ENCODE measurements around the gene TNF.
A peak's percentile ranks its signal among the peaks of the same experiment; 100 is the strongest.

Gene TNF

GRCh38 chr6:31620586-31621319, 45.4 kb downstream of the TNF start, which contains the start of gene PRRC2A:
TSS of gene PRRC2A (plus strand) at chr6:31620715. CDS start at chr6:31622790, 2,075 bp downstream.
- CTCF ChIA-PET: interaction anchor here (1.1 kb wide), 1 partner anchor 22 kb away, joined by 3 read pairs; no protein-coding TSS in a partner anchor
- TF ChIP-seq NFRKB (IDR thresholded peaks at IDR 0.05): peak; percentile 91
- TF ChIP-seq FOXA1 (IDR thresholded peaks at IDR 0.05): no peak
- TF ChIP-seq SUZ12 (IDR thresholded peaks at IDR 0.05): no peak
- no peak for TF ChIP-seq FOXM1 (IDR thresholded peaks at IDR 0.05; ENCODE audit: borderline replicate concordance)
- no peak for TF ChIP-seq SP1 (IDR thresholded peaks at IDR 0.05)
- TF ChIP-seq BHLHE40 (IDR thresholded peaks at IDR 0.05; ENCODE audit: borderline replicate concordance): no peak
- no peak for TF ChIP-seq LEF1 (IDR thresholded peaks at IDR 0.05; ENCODE audit: borderline replicate concordance)
- no peak for TF ChIP-seq ARNT (IDR thresholded peaks at IDR 0.05)
- peak; percentile 74 for DNase-seq (ENCODE audit: extremely low spot score)
- POLR2A ChIA-PET: interaction anchor here (1.0 to 3.3 kb wide), 9 partner anchors 15 to 117 kb away, joined by 3 to 24 read pairs (median 8); partner anchors contain the start of genes ATP6V1G2, BAG6, C6orf47 and CSNK2B

- ChIA-PET CTCF (interaction anchor here (1.1 kb wide), 2 partner anchors 23 to 39 kb away, joined by 3 to 4 read pairs; partner anchors contain the start of gene C6orf47), POLR2A (interaction anchor here (1.2 to 3.3 kb wide), 10 partner anchors 15 to 116 kb away, joined by 3 to 24 read pairs (median 8); partner anchors contain the start of genes ATP6V1G2, BAG6, C6orf47 and CSNK2B)
- no peak for DNase-seq (ENCODE audit: extremely low spot score)
- TF ChIP-seq TARDBP (IDR thresholded peaks at IDR 0.05): no peak
- TF ChIP-seq ARNT (IDR thresholded peaks at IDR 0.05): no peak
- TF ChIP-seq CTBP1 (IDR thresholded peaks at IDR 0.05; ENCODE audit: borderline replicate concordance): no peak
- TF ChIP-seq PKNOX1 (IDR thresholded peaks at IDR 0.05): no peak
- no peak for TF ChIP-seq L3MBTL2 (conservative IDR thresholded peaks at IDR 0.05)
- no peak for TF ChIP-seq LEF1 (IDR thresholded peaks at IDR 0.05; ENCODE audit: borderline replicate concordance)
- no peak for TF ChIP-seq ZNF384 (IDR thresholded peaks at IDR 0.05)
- TF ChIP-seq ELF4 (IDR thresholded peaks at IDR 0.05): no peak
- no peak for TF ChIP-seq FOXM1 (IDR thresholded peaks at IDR 0.05; ENCODE audit: borderline replicate concordance)
- no peak for TF ChIP-seq BHLHE40 (IDR thresholded peaks at IDR 0.05; ENCODE audit: borderline replicate concordance)
- TF ChIP-seq HDGF (IDR thresholded peaks at IDR 0.05; ENCODE audit: borderline replicate concordance): no peak
- no peak for TF ChIP-seq NFRKB (IDR thresholded peaks at IDR 0.05)
- TF ChIP-seq SP1 (IDR thresholded peaks at IDR 0.05): no peak
- TF ChIP-seq SUZ12 (IDR thresholded peaks at IDR 0.05): no peak
- no peak for TF ChIP-seq FOXA1 (IDR thresholded peaks at IDR 0.05)
Observed at GRCh38 chr6:31621320-31621939, 46.1 kb downstream of the TNF start.

GRCh38 chr6:31621991-31622390, 46.6 kb downstream of the TNF start:
- ChIA-PET CTCF (interaction anchor here (1.1 kb wide), 2 partner anchors 24 to 39 kb away, joined by 3 to 4 read pairs; partner anchors contain the start of gene C6orf47), POLR2A (interaction anchor here (0.8 to 3.3 kb wide), 13 partner anchors 11 to 185 kb away, joined by 3 to 24 read pairs (median 6); partner anchors contain the start of genes ATP6V1G2, BAG6, C6orf47 and CSNK2B)
- TF ChIP-seq SUZ12 (IDR thresholded peaks at IDR 0.05): no peak
- no peak for TF ChIP-seq CTBP1 (IDR thresholded peaks at IDR 0.05; ENCODE audit: borderline replicate concordance)
- no peak for TF ChIP-seq FOXA1 (IDR thresholded peaks at IDR 0.05)
- TF ChIP-seq L3MBTL2 (conservative IDR thresholded peaks at IDR 0.05): no peak
- TF ChIP-seq NFRKB (IDR thresholded peaks at IDR 0.05): no peak
- TF ChIP-seq BHLHE40 (IDR thresholded peaks at IDR 0.05; ENCODE audit: borderline replicate concordance): no peak
- no peak for TF ChIP-seq SP1 (IDR thresholded peaks at IDR 0.05)
- no peak for DNase-seq (ENCODE audit: extremely low spot score)

- TF ChIP-seq FOXK2 (IDR thresholded peaks at IDR 0.05) (no peak), FOXM1 (IDR thresholded peaks at IDR 0.05; ENCODE audit: borderline replicate concordance) (no peak), BHLHE40 (IDR thresholded peaks at IDR 0.05; ENCODE audit: borderline replicate concordance) (no peak), HDGF (IDR thresholded peaks at IDR 0.05; ENCODE audit: borderline replicate concordance) (no peak)
- ChIA-PET CTCF (interaction anchor here (0.7 to 1.1 kb wide), 2 partner anchors 38 to 76 kb away, joined by 3 to 4 read pairs; partner anchors contain the start of genes ATP6V1G2 and C6orf47), POLR2A (interaction anchor here (0.8 to 3.3 kb wide), 10 partner anchors 10 to 184 kb away, joined by 3 to 24 read pairs (median 7); partner anchors contain the start of genes ATP6V1G2, BAG6, C6orf47 and DDX39B)
- DNase-seq (ENCODE audit: extremely low spot score): no peak
Observed at GRCh38 chr6:31622684-31623091, 47.3 kb downstream of the TNF start.

- ChIA-PET POLR2A (interaction anchor here (2.3 kb wide), 1 partner anchor 14 kb away, joined by 6 read pairs; no protein-coding TSS in a partner anchor), CTCF (no interaction called here)
- no peak for TF ChIP-seq FOXM1 (IDR thresholded peaks at IDR 0.05; ENCODE audit: borderline replicate concordance)
- TF ChIP-seq NFRKB (IDR thresholded peaks at IDR 0.05): no peak
- no peak for TF ChIP-seq BHLHE40 (IDR thresholded peaks at IDR 0.05; ENCODE audit: borderline replicate concordance)
- TF ChIP-seq LEF1 (IDR thresholded peaks at IDR 0.05; ENCODE audit: borderline replicate concordance): no peak
- TF ChIP-seq HDGF (IDR thresholded peaks at IDR 0.05; ENCODE audit: borderline replicate concordance): no peak
- no peak for TF ChIP-seq ELF4 (IDR thresholded peaks at IDR 0.05)
- TF ChIP-seq ZNF384 (IDR thresholded peaks at IDR 0.05): no peak
- no peak for TF ChIP-seq ARNT (IDR thresholded peaks at IDR 0.05)
- no peak for TF ChIP-seq SUZ12 (IDR thresholded peaks at IDR 0.05)
- no peak for TF ChIP-seq FOXK2 (IDR thresholded peaks at IDR 0.05)
- no peak for TF ChIP-seq L3MBTL2 (conservative IDR thresholded peaks at IDR 0.05)
- no peak for TF ChIP-seq CTBP1 (IDR thresholded peaks at IDR 0.05; ENCODE audit: borderline replicate concordance)
- no peak for TF ChIP-seq FOXA1 (IDR thresholded peaks at IDR 0.05)
- no peak for TF ChIP-seq PKNOX1 (IDR thresholded peaks at IDR 0.05)
- TF ChIP-seq SP1 (IDR thresholded peaks at IDR 0.05): no peak
- no peak for DNase-seq (ENCODE audit: extremely low spot score)
Observed at GRCh38 chr6:31624070-31624469, 48.7 kb downstream of the TNF start.

GRCh38 chr6:31626952-31627351, 51.6 kb downstream of the TNF start:
- no peak for DNase-seq (ENCODE audit: extremely low spot score)
- ChIA-PET POLR2A (interaction anchor here (0.6 kb wide), 1 partner anchor 26 kb away, joined by 3 read pairs; the partner anchor contains the start of gene BAG6), CTCF (no interaction called here)
- TF ChIP-seq HDGF (IDR thresholded peaks at IDR 0.05; ENCODE audit: borderline replicate concordance) (no peak), ARNT (IDR thresholded peaks at IDR 0.05) (no peak), ELF4 (IDR thresholded peaks at IDR 0.05) (no peak), ZNF384 (IDR thresholded peaks at IDR 0.05) (no peak), PKNOX1 (IDR thresholded peaks at IDR 0.05) (no peak), SUZ12 (IDR thresholded peaks at IDR 0.05) (no peak), FOXK2 (IDR thresholded peaks at IDR 0.05) (no peak), SP1 (IDR thresholded peaks at IDR 0.05) (no peak), L3MBTL2 (conservative IDR thresholded peaks at IDR 0.05) (no peak), FOXA1 (IDR thresholded peaks at IDR 0.05) (no peak), NFRKB (IDR thresholded peaks at IDR 0.05) (no peak), CTBP1 (IDR thresholded peaks at IDR 0.05; ENCODE audit: borderline replicate concordance) (no peak), FOXM1 (IDR thresholded peaks at IDR 0.05; ENCODE audit: borderline replicate concordance) (no peak), BHLHE40 (IDR thresholded peaks at IDR 0.05; ENCODE audit: borderline replicate concordance) (no peak), TARDBP (IDR thresholded peaks at IDR 0.05) (no peak), LEF1 (IDR thresholded peaks at IDR 0.05; ENCODE audit: borderline replicate concordance) (no peak)
